SK-N-SH treated with all-trans-retinoic acid at 6 μM for 48 hours (cell line): ENCODE results near the gene ZNF362.

Source experiments
- ATAC-seq: fragments of 200-7000 bp; cut with Tn5 transposase; 3 replicates; pipeline ENCODE4 v1.9.1; 2020; ENCODE audit warnings: mild to moderate bottlenecking, moderate library complexity
- ARNTL ChIP-seq: fragments of 450-650 bp; formaldehyde crosslinking; IDR thresholded peaks from 2 replicates; pipeline ENCODE4 v1.5.0; 2020; ENCODE audit warnings: low read depth, mild to moderate bottlenecking, moderate library complexity, borderline replicate concordance
- BACH2 ChIP-seq: fragments of 250-450 bp; sonication (Bioruptor Pico); IDR thresholded peaks from 2 replicates; pipeline ENCODE4 v1.9.0; 2021; ENCODE audit warnings: mild to moderate bottlenecking, borderline replicate concordance
- CSDC2 ChIP-seq: fragments of 250-450 bp; sonication (Bioruptor Pico); IDR thresholded peaks from 2 replicates; pipeline ENCODE4 v1.5.0; 2020; ENCODE audit warnings: mild to moderate bottlenecking, moderate library complexity
- ESRRG ChIP-seq: fragments of 250-450 bp; sonication (Bioruptor Pico); IDR thresholded peaks from 2 replicates; pipeline ENCODE4 v1.6.1; 2021; ENCODE audit warnings: mild to moderate bottlenecking
- ISL1 ChIP-seq: fragments of 250-450 bp; sonication (Bioruptor Pico); IDR thresholded peaks from 2 replicates; pipeline ENCODE4 v2.1.2; 2022; ENCODE audit warnings: mild to moderate bottlenecking, moderate library complexity
- OSR1 ChIP-seq: fragments of 250-450 bp; sonication (Bioruptor Pico); IDR thresholded peaks from 2 replicates; pipeline ENCODE4 v1.8.0; 2022; ENCODE audit warnings: moderate library complexity, mild to moderate bottlenecking, inconsistent platforms
- PPARA ChIP-seq: fragments of 250-450 bp; sonication (Bioruptor Pico); IDR thresholded peaks from 2 replicates; pipeline ENCODE4 v1.5.0; 2020; ENCODE audit warnings: mild to moderate bottlenecking, borderline replicate concordance
- RARB ChIP-seq: fragments of 250-450 bp; sonication (Bioruptor Pico); IDR thresholded peaks from 2 replicates; pipeline ENCODE4 v1.8.0; 2021; ENCODE audit warnings: mild to moderate bottlenecking, moderate library complexity
- SNAI2 ChIP-seq: fragments of 250-450 bp; sonication (Bioruptor Pico); IDR thresholded peaks from 2 replicates; pipeline ENCODE4 v1.5.0; 2020; ENCODE audit warnings: mild to moderate bottlenecking, moderate library complexity
- TCF4 ChIP-seq: fragments of 250-450 bp; sonication (Bioruptor Pico); IDR thresholded peaks from 2 replicates; pipeline ENCODE4 v1.8.0; 2021; ENCODE audit warnings: mild to moderate bottlenecking, moderate library complexity, borderline replicate concordance
- TOX ChIP-seq: fragments of 250-450 bp; sonication (Bioruptor Pico); IDR thresholded peaks from 2 replicates; pipeline ENCODE4 v1.8.0; 2021; ENCODE audit warnings: mild to moderate bottlenecking, moderate library complexity, borderline replicate concordance
- ZC3H10 ChIP-seq: fragments of 250-450 bp; sonication (Bioruptor Pico); IDR thresholded peaks from 2 replicates; pipeline ENCODE4 v1.5.1; 2021; ENCODE audit warnings: mild to moderate bottlenecking, moderate library complexity
- ZFP30 ChIP-seq: fragments of 450-650 bp; formaldehyde crosslinking; IDR thresholded peaks from 2 replicates; pipeline ENCODE4 v1.5.0; 2022; ENCODE audit warnings: mild to moderate bottlenecking, moderate library complexity
- ZNF565 ChIP-seq: fragments of 450-650 bp; formaldehyde crosslinking; conservative IDR thresholded peaks from 2 replicates; pipeline ENCODE4 v1.5.0; 2020; ENCODE audit warnings: low read depth, mild to moderate bottlenecking, moderate library complexity
- ZNF70 ChIP-seq: fragments of 450-650 bp; formaldehyde crosslinking; IDR thresholded peaks from 2 replicates; pipeline ENCODE4 v1.5.0; 2020; ENCODE audit warnings: mild to moderate bottlenecking, moderate library complexity
- ZNF8 ChIP-seq: fragments of 450-650 bp; formaldehyde crosslinking; IDR thresholded peaks from 2 replicates; pipeline ENCODE4 v1.5.0; 2020; ENCODE audit warnings: mild to moderate bottlenecking, moderate library complexity
- TF ChIP-seq, protein P1 (sequence below): fragments of 250-450 bp; sonication (Bioruptor Pico); IDR thresholded peaks from 2 replicates; pipeline ENCODE4 v1.5.1; 2020; ENCODE audit warnings: low read depth, mild to moderate bottlenecking, moderate library complexity
- TF ChIP-seq, protein P2 (sequence below): fragments of 250-450 bp; sonication (Bioruptor Pico); IDR thresholded peaks from 2 replicates; pipeline ENCODE4 v1.5.1; 2021; ENCODE audit warnings: mild to moderate bottlenecking, moderate library complexity
- TF ChIP-seq, protein P3 (sequence below): fragments of 250-450 bp; sonication (Bioruptor Pico); IDR thresholded peaks from 2 replicates; pipeline ENCODE4 v1.8.0; 2021; ENCODE audit warnings: low read depth, mild to moderate bottlenecking, moderate library complexity, borderline replicate concordance
- TF ChIP-seq, protein P4 (sequence below): fragments of 250-450 bp; sonication (Bioruptor Pico); IDR thresholded peaks from 2 replicates; pipeline ENCODE4 v1.5.0; 2020; ENCODE audit warnings: mild to moderate bottlenecking, moderate library complexity
- TF ChIP-seq, protein P5 (sequence below): fragments of 250-450 bp; sonication (Bioruptor Pico); IDR thresholded peaks from 2 replicates; pipeline ENCODE4 v1.8.0; 2020; ENCODE audit warnings: mild to moderate bottlenecking, moderate library complexity, borderline replicate concordance

Gene ZNF362

DNA sequence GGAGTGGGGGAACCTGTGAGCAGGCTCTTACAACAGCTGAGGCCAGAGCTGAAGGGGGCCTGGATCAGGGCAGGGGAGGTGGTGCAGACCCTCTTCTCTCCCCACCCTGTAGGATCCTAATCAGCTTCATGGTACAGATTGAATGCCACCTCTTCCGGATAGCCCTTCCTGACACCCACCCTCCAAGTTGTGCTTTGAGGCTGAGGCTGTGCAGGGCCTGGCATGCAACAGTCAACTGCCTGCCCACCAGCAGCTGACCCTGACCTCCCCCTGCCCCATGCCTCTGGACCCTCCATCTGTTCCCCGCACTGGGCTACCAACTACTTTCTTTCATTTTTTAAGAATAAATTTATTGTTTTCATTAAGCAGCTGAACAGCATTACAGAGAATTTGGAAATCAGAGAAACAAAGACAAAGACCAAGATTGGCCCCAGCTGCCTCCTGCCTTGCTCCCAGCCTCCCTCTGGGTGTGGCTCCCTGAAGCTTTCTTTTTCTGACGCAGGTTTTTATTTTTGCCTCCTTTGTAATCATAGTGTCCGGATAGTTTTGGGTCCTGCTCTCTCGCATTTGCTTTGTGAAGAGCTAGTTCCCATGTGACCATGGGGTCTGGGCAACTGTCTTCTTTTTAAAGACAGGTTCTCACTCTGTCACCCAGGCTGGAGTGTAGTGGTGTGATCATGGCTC, 12.8 kb downstream of the ZNF362 start:
- TF ChIP-seq TOX (CRISPR knock-in tag) (no peak), ISL1 (no peak), ZNF8 (CRISPR knock-in tag) (no peak), TCF4 (no peak), PPARA (CRISPR knock-in tag) (no peak), ZNF70 (no peak), ARNTL (CRISPR knock-in tag) (no peak), ESRRG (CRISPR knock-in tag) (no peak), RARB (CRISPR knock-in tag) (no peak), SNAI2 (CRISPR knock-in tag) (no peak), OSR1 (no peak), BACH2 (CRISPR knock-in tag) (no peak), ZNF565 (CRISPR knock-in tag) (no peak), CSDC2 (no peak), ZFP30 (no peak)
- TF ChIP-seq, protein P1, sequence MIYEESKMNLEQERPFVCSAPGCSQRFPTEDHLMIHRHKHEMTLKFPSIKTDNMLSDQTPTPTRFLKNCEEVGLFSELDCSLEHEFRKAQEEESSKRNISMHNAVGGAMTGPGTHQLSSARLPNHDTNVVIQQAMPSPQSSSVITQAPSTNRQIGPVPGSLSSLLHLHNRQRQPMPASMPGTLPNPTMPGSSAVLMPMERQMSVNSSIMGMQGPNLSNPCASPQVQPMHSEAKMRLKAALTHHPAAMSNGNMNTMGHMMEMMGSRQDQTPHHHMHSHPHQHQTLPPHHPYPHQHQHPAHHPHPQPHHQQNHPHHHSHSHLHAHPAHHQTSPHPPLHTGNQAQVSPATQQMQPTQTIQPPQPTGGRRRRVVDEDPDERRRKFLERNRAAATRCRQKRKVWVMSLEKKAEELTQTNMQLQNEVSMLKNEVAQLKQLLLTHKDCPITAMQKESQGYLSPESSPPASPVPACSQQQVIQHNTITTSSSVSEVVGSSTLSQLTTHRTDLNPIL (CRISPR knock-in tag): no peak
- TF ChIP-seq, protein P2, sequence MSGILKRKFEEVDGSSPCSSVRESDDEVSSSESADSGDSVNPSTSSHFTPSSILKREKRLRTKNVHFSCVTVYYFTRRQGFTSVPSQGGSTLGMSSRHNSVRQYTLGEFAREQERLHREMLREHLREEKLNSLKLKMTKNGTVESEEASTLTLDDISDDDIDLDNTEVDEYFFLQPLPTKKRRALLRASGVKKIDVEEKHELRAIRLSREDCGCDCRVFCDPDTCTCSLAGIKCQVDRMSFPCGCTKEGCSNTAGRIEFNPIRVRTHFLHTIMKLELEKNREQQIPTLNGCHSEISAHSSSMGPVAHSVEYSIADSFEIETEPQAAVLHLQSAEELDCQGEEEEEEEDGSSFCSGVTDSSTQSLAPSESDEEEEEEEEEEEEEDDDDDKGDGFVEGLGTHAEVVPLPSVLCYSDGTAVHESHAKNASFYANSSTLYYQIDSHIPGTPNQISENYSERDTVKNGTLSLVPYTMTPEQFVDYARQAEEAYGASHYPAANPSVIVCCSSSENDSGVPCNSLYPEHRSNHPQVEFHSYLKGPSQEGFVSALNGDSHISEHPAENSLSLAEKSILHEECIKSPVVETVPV (CRISPR knock-in tag): no peak
- TF ChIP-seq, protein P3, sequence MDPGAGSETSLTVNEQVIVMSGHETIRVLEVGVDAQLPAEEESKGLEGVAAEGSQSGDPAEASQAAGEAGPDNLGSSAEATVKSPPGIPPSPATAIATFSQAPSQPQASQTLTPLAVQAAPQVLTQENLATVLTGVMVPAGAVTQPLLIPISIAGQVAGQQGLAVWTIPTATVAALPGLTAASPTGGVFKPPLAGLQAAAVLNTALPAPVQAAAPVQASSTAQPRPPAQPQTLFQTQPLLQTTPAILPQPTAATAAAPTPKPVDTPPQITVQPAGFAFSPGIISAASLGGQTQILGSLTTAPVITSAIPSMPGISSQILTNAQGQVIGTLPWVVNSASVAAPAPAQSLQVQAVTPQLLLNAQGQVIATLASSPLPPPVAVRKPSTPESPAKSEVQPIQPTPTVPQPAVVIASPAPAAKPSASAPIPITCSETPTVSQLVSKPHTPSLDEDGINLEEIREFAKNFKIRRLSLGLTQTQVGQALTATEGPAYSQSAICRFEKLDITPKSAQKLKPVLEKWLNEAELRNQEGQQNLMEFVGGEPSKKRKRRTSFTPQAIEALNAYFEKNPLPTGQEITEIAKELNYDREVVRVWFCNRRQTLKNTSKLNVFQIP (CRISPR knock-in tag): no peak
- TF ChIP-seq, protein P4, sequence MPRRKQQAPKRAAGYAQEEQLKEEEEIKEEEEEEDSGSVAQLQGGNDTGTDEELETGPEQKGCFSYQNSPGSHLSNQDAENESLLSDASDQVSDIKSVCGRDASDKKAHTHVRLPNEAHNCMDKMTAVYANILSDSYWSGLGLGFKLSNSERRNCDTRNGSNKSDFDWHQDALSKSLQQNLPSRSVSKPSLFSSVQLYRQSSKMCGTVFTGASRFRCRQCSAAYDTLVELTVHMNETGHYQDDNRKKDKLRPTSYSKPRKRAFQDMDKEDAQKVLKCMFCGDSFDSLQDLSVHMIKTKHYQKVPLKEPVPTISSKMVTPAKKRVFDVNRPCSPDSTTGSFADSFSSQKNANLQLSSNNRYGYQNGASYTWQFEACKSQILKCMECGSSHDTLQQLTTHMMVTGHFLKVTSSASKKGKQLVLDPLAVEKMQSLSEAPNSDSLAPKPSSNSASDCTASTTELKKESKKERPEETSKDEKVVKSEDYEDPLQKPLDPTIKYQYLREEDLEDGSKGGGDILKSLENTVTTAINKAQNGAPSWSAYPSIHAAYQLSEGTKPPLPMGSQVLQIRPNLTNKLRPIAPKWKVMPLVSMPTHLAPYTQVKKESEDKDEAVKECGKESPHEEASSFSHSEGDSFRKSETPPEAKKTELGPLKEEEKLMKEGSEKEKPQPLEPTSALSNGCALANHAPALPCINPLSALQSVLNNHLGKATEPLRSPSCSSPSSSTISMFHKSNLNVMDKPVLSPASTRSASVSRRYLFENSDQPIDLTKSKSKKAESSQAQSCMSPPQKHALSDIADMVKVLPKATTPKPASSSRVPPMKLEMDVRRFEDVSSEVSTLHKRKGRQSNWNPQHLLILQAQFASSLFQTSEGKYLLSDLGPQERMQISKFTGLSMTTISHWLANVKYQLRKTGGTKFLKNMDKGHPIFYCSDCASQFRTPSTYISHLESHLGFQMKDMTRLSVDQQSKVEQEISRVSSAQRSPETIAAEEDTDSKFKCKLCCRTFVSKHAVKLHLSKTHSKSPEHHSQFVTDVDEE (CRISPR knock-in tag): no peak
- TF ChIP-seq, protein P5, sequence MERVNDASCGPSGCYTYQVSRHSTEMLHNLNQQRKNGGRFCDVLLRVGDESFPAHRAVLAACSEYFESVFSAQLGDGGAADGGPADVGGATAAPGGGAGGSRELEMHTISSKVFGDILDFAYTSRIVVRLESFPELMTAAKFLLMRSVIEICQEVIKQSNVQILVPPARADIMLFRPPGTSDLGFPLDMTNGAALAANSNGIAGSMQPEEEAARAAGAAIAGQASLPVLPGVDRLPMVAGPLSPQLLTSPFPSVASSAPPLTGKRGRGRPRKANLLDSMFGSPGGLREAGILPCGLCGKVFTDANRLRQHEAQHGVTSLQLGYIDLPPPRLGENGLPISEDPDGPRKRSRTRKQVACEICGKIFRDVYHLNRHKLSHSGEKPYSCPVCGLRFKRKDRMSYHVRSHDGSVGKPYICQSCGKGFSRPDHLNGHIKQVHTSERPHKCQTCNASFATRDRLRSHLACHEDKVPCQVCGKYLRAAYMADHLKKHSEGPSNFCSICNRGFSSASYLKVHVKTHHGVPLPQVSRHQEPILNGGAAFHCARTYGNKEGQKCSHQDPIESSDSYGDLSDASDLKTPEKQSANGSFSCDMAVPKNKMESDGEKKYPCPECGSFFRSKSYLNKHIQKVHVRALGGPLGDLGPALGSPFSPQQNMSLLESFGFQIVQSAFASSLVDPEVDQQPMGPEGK (CRISPR knock-in tag): no peak
- no peak for ATAC-seq

DNA sequence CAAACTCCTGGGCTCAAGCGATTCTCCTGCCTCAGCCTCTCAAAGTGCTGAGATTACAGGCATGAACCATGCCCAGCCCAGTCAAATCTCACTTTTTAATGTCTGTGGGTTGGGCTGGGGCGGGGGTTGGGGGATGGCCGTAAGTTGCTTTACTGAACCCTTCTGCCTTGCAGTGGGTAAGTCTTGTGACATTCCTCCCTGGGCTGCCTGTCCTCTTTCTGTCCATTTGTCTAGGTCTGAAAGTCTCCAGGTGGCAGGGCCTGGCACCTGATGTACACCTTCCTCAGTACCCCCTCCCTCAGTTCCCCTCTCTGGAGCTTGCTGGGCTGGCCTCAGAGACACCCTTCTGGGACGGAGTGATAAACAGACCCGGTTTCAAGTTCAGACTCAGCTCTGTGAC, 13.3 kb downstream of the ZNF362 start:
- ATAC-seq: no peak
- no peak for TF ChIP-seq ZC3H10 (CRISPR knock-in tag)
- TF ChIP-seq, protein P2 (CRISPR knock-in tag): no peak
